ENCODE results near the gene CD8A. TPM values are rescaled to one million over a fixed set of nuclear protein-coding genes. Genes with fewer than 3 reads are reported as not detected.

Gene CD8A
- total RNA-seq, 1 donor from 2014 or later = 17.7 TPM

DNA sequence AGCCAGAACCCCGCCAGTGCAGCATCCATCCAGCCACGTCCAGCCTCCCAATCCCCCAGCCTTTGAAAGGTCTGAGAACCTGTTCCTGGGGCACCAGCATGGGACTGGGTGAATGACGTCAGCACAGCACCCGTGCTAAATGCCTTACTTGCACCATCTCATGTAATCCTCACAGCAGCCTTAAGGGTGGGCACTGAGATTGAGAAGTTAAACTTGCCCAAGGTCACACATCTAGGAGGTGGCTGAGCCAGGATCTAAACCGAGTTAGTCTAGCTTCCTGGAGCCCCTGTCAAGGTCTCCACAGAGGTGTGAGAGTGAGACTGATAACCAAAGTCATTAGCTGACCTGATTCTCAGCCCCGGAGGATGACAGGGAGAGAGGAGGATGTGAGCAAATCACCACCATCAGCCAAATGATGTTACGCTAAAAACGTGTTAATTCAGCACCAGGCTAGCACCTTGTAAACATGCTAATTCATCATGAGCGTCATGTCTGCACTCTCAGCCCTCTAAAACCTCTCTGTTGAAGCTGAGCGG is 4.6 kb downstream of the CD8A start:
- Histone ChIP-seq H3K27ac (no peak overlapping the region), H3K9me3 (no peaks in the 10 kb centered on the region)
- intact Hi-C loops (cut with DNase I) = no loop called here

GRCh38 chr2:86785456-86785855 is 5.3 kb downstream of the CD8A start:
- TF ChIP-seq, protein P1, sequence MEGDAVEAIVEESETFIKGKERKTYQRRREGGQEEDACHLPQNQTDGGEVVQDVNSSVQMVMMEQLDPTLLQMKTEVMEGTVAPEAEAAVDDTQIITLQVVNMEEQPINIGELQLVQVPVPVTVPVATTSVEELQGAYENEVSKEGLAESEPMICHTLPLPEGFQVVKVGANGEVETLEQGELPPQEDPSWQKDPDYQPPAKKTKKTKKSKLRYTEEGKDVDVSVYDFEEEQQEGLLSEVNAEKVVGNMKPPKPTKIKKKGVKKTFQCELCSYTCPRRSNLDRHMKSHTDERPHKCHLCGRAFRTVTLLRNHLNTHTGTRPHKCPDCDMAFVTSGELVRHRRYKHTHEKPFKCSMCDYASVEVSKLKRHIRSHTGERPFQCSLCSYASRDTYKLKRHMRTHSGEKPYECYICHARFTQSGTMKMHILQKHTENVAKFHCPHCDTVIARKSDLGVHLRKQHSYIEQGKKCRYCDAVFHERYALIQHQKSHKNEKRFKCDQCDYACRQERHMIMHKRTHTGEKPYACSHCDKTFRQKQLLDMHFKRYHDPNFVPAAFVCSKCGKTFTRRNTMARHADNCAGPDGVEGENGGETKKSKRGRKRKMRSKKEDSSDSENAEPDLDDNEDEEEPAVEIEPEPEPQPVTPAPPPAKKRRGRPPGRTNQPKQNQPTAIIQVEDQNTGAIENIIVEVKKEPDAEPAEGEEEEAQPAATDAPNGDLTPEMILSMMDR (IDR thresholded peaks at IDR 0.05) = no peak

More for the DNA sequence above, 4.6 kb downstream of the CD8A start:
- Histone ChIP-seq H3K36me3 (no peaks in the 10 kb centered on the region), H3K4me1 (peaks cover 9 to 30% of the 10 kb centered on the region in 2 donors), H3K27me3 (peaks cover 15% of the 10 kb centered on the region), H3K4me3 (no peak overlapping the region)
- DNase-seq (ENCODE audit: low spot score in 2 of 2) = no peak
- TF ChIP-seq, protein P1 (IDR thresholded peaks at IDR 0.05) = no peak

DNA sequence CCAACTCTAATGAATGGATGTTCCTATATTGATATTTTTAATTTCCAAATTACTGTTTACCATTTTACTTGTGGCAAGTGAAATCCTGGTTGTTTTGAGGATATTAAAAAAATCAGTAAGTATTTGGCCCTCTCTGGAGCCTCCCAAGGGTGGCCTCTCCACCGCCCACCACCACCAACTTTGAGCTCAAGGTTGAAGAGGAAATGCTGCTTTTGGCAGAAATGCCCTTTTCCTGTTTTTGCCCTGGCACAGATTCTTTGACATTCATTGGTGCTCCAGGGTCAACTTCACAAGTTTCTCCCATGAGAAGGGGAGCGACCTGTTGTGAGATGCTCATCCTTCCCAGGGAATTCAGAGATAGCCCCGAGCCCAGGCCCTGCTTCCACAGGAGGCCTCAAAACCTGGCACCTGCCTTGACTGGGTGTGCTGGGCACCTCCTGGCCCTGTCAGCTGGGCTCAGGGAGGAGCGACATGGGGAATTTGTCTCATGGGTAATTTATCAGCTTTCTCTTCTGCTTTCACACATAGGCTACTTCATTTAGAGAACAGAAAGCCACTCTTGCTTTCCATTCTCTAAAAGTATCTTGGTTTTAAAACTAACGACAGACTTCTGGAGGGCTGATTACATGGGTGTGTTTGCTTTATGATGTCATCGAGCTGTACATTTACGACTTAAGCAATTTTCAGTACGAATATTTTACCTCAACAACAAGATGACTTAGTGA is 6.9 kb downstream of the CD8A start:
- H3K9me3 ChIP-seq = no peaks in the 10 kb centered on the region
- H3K4me1 ChIP-seq = peaks cover 0 to 10% of the 10 kb centered on the region in 2 donors
- intact Hi-C loops (cut with DNase I) = no loop called here
- no peak overlapping the region for H3K27ac ChIP-seq
- DNase-seq (ENCODE audit: low spot score in 2 of 2) = no peak
- no peak overlapping the region for H3K4me3 ChIP-seq
- H3K27me3 ChIP-seq = no peaks in the 10 kb centered on the region
- no peaks in the 10 kb centered on the region for H3K36me3 ChIP-seq
- TF ChIP-seq, protein P1 (IDR thresholded peaks at IDR 0.05) = no peak

More at GRCh38 chr2:86785456-86785855, 5.3 kb downstream of the CD8A start:
- Histone ChIP-seq H3K9me3 (no peaks in the 10 kb centered on the region), H3K27me3 (peaks cover 10% of the 10 kb centered on the region), H3K36me3 (no peaks in the 10 kb centered on the region), H3K4me1 (peaks cover 6 to 25% of the 10 kb centered on the region in 2 donors), H3K27ac (no peak overlapping the region), H3K4me3 (no peak overlapping the region)
- DNase-seq (ENCODE audit: low spot score in 2 of 2) = no peak
- intact Hi-C loops (cut with DNase I) = no loop called here

GRCh38 chr2:86782748-86783147 is 8.0 kb downstream of the CD8A start:
- H3K36me3 ChIP-seq = no peaks in the 10 kb centered on the region
- intact Hi-C loops (cut with DNase I) = no loop called here
- no peaks in the 10 kb centered on the region for H3K9me3 ChIP-seq
- no peak overlapping the region for H3K4me3 ChIP-seq
- no peak for DNase-seq (ENCODE audit: low spot score in 2 of 2)
- no peak overlapping the region for H3K27ac ChIP-seq
- H3K27me3 ChIP-seq = no peaks in the 10 kb centered on the region
- no peaks in the 10 kb centered on the region for H3K4me1 ChIP-seq
- TF ChIP-seq, protein P1 (IDR thresholded peaks at IDR 0.05) = no peak

- Histone ChIP-seq H3K27me3 (no peaks in the 10 kb centered on the region), H3K9me3 (no peaks in the 10 kb centered on the region), H3K27ac (no peak overlapping the region), H3K4me1 (no peaks in the 10 kb centered on the region), H3K36me3 (no peaks in the 10 kb centered on the region), H3K4me3 (no peak overlapping the region)
- TF ChIP-seq, protein P1 (IDR thresholded peaks at IDR 0.05) = no peak
- intact Hi-C loops (cut with DNase I) = no loop called here
- no peak for DNase-seq (ENCODE audit: low spot score in 2 of 2)
These were observed 9.3 kb downstream of the CD8A start for GRCh38 chr2:86781363-86781762.

Measured in ascending aorta (tissue), 2 donors.